ENCODE measurements around the gene GTF2H1.
A peak's percentile ranks its signal among the peaks of the same experiment; 100 is the strongest.

GTF2H1 gene

DNA sequence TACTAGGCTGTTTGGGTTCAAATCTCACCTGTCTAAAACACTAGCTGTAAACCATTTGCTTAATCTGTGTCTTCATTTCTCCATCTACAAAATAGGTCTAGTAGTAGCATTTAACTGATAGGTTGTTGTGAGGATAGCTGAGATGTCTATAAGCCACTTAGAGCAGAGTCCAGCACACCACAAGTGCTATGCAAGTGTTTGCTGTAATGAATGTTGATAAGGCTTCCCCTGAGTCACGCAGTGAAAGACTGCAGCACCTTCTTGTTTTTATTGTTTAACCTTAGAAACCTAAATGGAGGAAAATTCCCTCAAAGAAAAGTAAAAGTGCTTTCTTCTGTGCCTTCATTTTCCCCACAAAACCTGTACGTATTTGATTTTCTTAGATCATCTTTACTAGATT lies 48.9 kb downstream of the GTF2H1 start:
- H3K4me3 ChIP-seq, result no peak overlapping the region
- H3K27ac ChIP-seq, result no peak overlapping the region
- no peak for TF ChIP-seq CTCF (IDR thresholded peaks at IDR 0.05)
- no peak for DNase-seq (ENCODE audit: low spot score)

- no peak for TF ChIP-seq CTCF (IDR thresholded peaks at IDR 0.05)
- Histone ChIP-seq H3K27ac (no peak overlapping the region), H3K4me3 (no peak overlapping the region)
- no peak for DNase-seq (ENCODE audit: low spot score)
These were observed 49.8 kb downstream of the GTF2H1 start for GRCh38 chr11:18372201-18372600.

- Histone ChIP-seq H3K4me3 (no peak overlapping the region), H3K27ac (no peak overlapping the region)
- TF ChIP-seq CTCF (IDR thresholded peaks at IDR 0.05), result no peak
- DNase-seq (ENCODE audit: low spot score), result no peak
These were observed 52.6 kb downstream of the GTF2H1 start for GRCh38 chr11:18374956-18375355.

- Histone ChIP-seq H3K4me3 (no peak overlapping the region), H3K27ac (no peak overlapping the region)
- TF ChIP-seq CTCF (IDR thresholded peaks at IDR 0.05), result no peak
- no peak for DNase-seq (ENCODE audit: low spot score)
These were observed 53.6 kb downstream of the GTF2H1 start for GRCh38 chr11:18375941-18376340.

DNA sequence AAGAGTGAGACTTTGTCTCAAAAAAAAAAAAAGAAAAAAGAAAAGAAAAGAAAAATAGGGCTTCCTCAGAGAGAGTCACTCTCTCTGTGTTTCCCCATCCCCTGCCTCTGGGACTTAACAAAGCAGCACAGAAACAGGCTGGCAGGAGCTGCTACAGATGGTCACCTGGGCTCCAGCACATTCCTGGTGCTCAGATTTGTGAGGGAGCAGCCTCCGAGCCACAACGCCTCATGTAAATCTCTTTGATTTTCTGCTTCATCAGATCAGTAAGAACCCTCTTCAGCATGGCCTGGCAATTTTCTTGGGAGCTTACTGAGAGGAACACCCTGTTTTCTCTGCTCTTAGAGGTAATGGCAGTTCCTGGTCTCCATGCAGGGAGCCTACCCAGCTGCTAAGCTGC lies 56.8 kb downstream of the GTF2H1 start:
- Histone ChIP-seq H3K4me3 (no peak overlapping the region), H3K27ac (no peak overlapping the region)
- no peak for TF ChIP-seq CTCF (IDR thresholded peaks at IDR 0.05)
- DNase-seq (ENCODE audit: low spot score), result no peak

DNA sequence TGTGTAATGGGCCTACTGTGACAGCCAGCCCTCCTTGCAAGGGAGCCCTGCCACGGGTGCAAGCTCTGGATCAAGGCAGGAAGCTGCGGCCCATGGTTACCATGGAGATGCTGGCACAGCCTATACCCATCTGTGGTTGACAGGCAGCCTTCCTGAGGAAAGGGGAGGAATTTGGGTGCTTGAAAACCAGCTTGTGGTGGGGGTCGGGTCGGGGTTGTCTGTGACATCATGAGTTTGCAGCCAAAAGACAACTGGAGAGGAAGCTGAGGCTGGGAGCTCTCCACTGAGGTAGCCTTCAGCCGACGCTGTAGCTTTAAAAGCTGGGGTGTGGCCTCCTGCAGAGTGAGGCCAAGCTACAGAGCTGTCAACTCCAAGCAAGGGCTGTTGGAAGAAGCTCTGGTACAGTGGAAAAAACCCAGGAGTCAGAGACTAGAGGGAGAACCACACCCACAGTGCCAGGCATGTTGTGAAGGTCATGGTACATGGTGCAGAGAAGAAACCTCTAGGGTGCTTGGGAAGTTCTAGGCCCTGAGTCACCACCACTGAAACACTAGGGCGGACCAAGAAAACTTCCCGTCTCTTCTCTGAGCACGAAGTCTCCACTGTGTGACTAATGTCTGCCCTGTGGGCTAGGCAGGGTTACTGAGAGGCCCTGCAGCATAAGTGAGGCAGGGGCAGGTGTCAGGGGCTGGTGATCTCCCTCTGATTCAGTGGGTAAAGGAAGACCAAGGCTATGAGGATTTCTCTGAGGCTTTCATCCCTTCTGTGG lies 61.2 kb downstream of the GTF2H1 start:
- peak; percentile 96 for DNase-seq (ENCODE audit: low spot score)

More for the DNA sequence above, 61.2 kb downstream of the GTF2H1 start:
- no peak for TF ChIP-seq CTCF (IDR thresholded peaks at IDR 0.05)
- H3K4me3 ChIP-seq, result peak overlapping the region; percentile 55
- H3K27ac ChIP-seq, result peak overlapping the region; percentile 96 to 99
